Lung (tissue), 12 donors: ENCODE results near the gene FSTL5. TPM values are rescaled to one million over a fixed set of nuclear protein-coding genes. Genes with fewer than 3 reads are reported as not detected.

Source experiments
- ATAC-seq: fragments of 200-7000 bp; cut with Tn5 transposase; one replicate; pipeline ENCODE4 v1.9.1; 2020; ENCODE audit warnings: moderate number of reproducible peaks; ENCODE audit not compliant: insufficient read depth, low FRiP score
- DNase-seq, 3 donors: peaks; one replicate each; pipeline ENCODE4 v3.0.0-alpha.2; 2013 to 2017
- H3K27ac ChIP-seq, 2 donors: one replicate each; pipeline ENCODE4 v1.5.1; 2013; ENCODE audit warnings: mild to moderate bottlenecking in 2 of 2, moderate library complexity in 2 of 2, control low read depth in 1 of 2, inconsistent platforms in 1 of 2, low read depth in 1 of 2, low read length in 1 of 2
- H3K27me3 ChIP-seq, 3 donors: one replicate each; pipeline ENCODE4 v1.5.1; 2013; ENCODE audit warnings: low read length in 2 of 3; ENCODE audit not compliant: control insufficient read depth in 3 of 3, insufficient read depth in 3 of 3
- H3K36me3 ChIP-seq, 4 donors: one replicate each; pipeline ENCODE4 v1.5.1; 2013; ENCODE audit warnings: low read length in 4 of 4, mild to moderate bottlenecking in 1 of 4, moderate library complexity in 1 of 4; ENCODE audit not compliant: control insufficient read depth in 4 of 4, insufficient read depth in 4 of 4
- H3K4me1 ChIP-seq, 5 donors: one replicate each; pipeline ENCODE4 v1.5.1; 2013; ENCODE audit warnings: low read length in 5 of 5, mild to moderate bottlenecking in 2 of 5, moderate library complexity in 1 of 5; ENCODE audit not compliant: control insufficient read depth in 5 of 5, insufficient read depth in 5 of 5
- H3K4me3 ChIP-seq: one replicate; pipeline ENCODE4 v1.5.1; 2013; ENCODE audit warnings: mild to moderate bottlenecking, control low read depth, moderate library complexity
- H3K9ac ChIP-seq, 2 donors: one replicate each; pipeline ENCODE4 v1.5.1; 2013; ENCODE audit warnings: low read length in 2 of 2, control low read depth in 1 of 2; ENCODE audit not compliant: insufficient read depth in 1 of 2
- H3K9me3 ChIP-seq, 4 donors: one replicate each; pipeline ENCODE4 v1.5.1; 2013; ENCODE audit warnings: low read length in 3 of 4, mild to moderate bottlenecking in 1 of 4, moderate library complexity in 1 of 4; ENCODE audit not compliant: control insufficient read depth in 4 of 4, insufficient read depth in 3 of 4
- CTCF ChIP-seq: IDR thresholded peaks from 2 replicates; pipeline ENCODE4 v1.5.1; 2012; ENCODE audit warnings: mild to moderate bottlenecking; ENCODE audit errors: control extremely low read depth, extremely low read depth
- WGBS, 2 donors: extraction: QIAGEN DNeasy Blood & Tissue Kit; methylation state at CpG; one replicate each; pipeline ENCODE4 v1.1.7; 2013; 5-methylcytosine and 5-hydroxymethylcytosine counted together
- polyA plus RNA-seq, 2 donors: library from polyadenylated mRNA; stranded (reverse); fragments of 200-250 nt; gene quantifications; one replicate each; pipeline ENCODE4 v1.2.1, GENCODE V29; 2013
- total RNA-seq, 2 donors: library from RNA; depleted of rRNA in 1 of 2; stranded (reverse); fragments of >200 nt in 1 of 2; gene quantifications; one replicate each; pipeline ENCODE4 v1.2.1, GENCODE V29; 2014 to 2021
- donor health status: control.
- donor health status: control.
- donor health status: Bipolar disorder and iron deficiency.
- donor health status: healthy.
- donor health status: DM: yes; HTN: yes; CAD: no.

The FSTL5 gene
- total and polyA plus RNA-seq, 4 donors, result 0.23 TPM; not detected in 3

GRCh38 chr4:162016219-162016618 is 147.6 kb downstream of the FSTL5 start:
- no peaks in the 10 kb centered on the region for H3K9me3 ChIP-seq
- no peak overlapping the region for H3K27ac ChIP-seq
- no peaks in the 10 kb centered on the region for H3K36me3 ChIP-seq
- no peak overlapping the region for H3K4me3 ChIP-seq
- 0% methylated on average over 1 of the region's 1 CpG for WGBS, 2 donors
- no peak for TF ChIP-seq CTCF
- H3K4me1 ChIP-seq, result no peaks in the 10 kb centered on the region
- H3K9ac ChIP-seq, result no peak overlapping the region
- no peaks in the 10 kb centered on the region for H3K27me3 ChIP-seq
- ATAC-seq (no peak), DNase-seq (no peak)

- no peak for TF ChIP-seq CTCF
- Histone ChIP-seq H3K4me3 (no peak overlapping the region), H3K27me3 (no peaks in the 10 kb centered on the region), H3K4me1 (no peaks in the 10 kb centered on the region), H3K9me3 (no peaks in the 10 kb centered on the region), H3K27ac (no peak overlapping the region), H3K9ac (no peak overlapping the region), H3K36me3 (no peaks in the 10 kb centered on the region)
- ATAC-seq (no peak), DNase-seq (no peak)
- WGBS, 2 donors, result 66 to 71% methylated on average over 3 of the region's 3 CpGs
Measured at GRCh38 chr4:162015090-162015489, 148.7 kb downstream of the FSTL5 start.

- Histone ChIP-seq H3K4me3 (no peak overlapping the region), H3K9ac (no peak overlapping the region), H3K36me3 (no peaks in the 10 kb centered on the region), H3K9me3 (no peaks in the 10 kb centered on the region), H3K4me1 (no peaks in the 10 kb centered on the region), H3K27me3 (no peaks in the 10 kb centered on the region), H3K27ac (no peak overlapping the region)
- ATAC-seq (no peak), DNase-seq (no peak)
- no peak for TF ChIP-seq CTCF
- WGBS, 2 donors, result 78 to 84% methylated on average over 2 of the region's 2 CpGs
Measured at GRCh38 chr4:162011089-162011488, 152.7 kb downstream of the FSTL5 start.

GRCh38 chr4:162010362-162010761 is 153.4 kb downstream of the FSTL5 start:
- 56 to 81% methylated on average over 2 of the region's 2 CpGs for WGBS, 2 donors
- no peak overlapping the region for H3K27ac ChIP-seq
- H3K36me3 ChIP-seq, result no peaks in the 10 kb centered on the region
- DNase-seq, result no peak
- no peak overlapping the region for H3K9ac ChIP-seq
- H3K9me3 ChIP-seq, result no peaks in the 10 kb centered on the region
- no peak for TF ChIP-seq CTCF
- ATAC-seq, result no peak
- H3K4me1 ChIP-seq, result no peaks in the 10 kb centered on the region
- no peaks in the 10 kb centered on the region for H3K27me3 ChIP-seq
- H3K4me3 ChIP-seq, result no peak overlapping the region
